WTC11 (cell line): Measurements from ENCODE around the gene PHF12. TPM values are rescaled to one million over a fixed set of nuclear protein-coding genes. Genes with fewer than 3 reads are reported as not detected.

Experiments
- ATAC-seq: fragments of 200-7000 bp; cut with Tn5 transposase; 2 replicates; pipeline ENCODE4 v1.10.0; 2021; ENCODE audit warnings: mild to moderate bottlenecking, moderate library complexity
- CTCF ChIA-PET: fragments of 300-600 bp; sonication (Branson Sonifier 250); formaldehyde crosslinking; loops from one replicate; lab custom pipeline; 2021; ENCODE audit warnings: antibody characterized with exemption; lab: Charles Lee
- POLR2A ChIA-PET: fragments of 350-600 bp; sonication (Branson Sonifier 250); formaldehyde crosslinking; loops from one replicate; lab custom pipeline; 2021; ENCODE audit warnings: antibody characterized with exemption; lab: Charles Lee
- DNase-seq: peaks from one replicate; pipeline ENCODE4 v3.0.0; 2021; ENCODE audit warnings: low spot score
- H3K27ac Mint-ChIP-seq: 2 replicates; pipeline ENCODE4 v1.8.0; 2021; ENCODE audit warnings: mixed read lengths
- H3K27me3 Mint-ChIP-seq: 2 replicates; pipeline ENCODE4 v1.8.0; 2021; ENCODE audit warnings: low read depth, mild to moderate bottlenecking, moderate library complexity, mixed read lengths
- H3K36me3 Mint-ChIP-seq: 2 replicates; pipeline ENCODE4 v1.8.0; 2021; ENCODE audit warnings: mixed read lengths
- H3K4me1 Mint-ChIP-seq: 2 replicates; pipeline ENCODE4 v1.8.0; 2022; ENCODE audit warnings: mixed read lengths
- H3K4me3 Mint-ChIP-seq: 2 replicates; pipeline ENCODE4 v1.8.0; 2021; ENCODE audit warnings: mild to moderate bottlenecking, moderate library complexity, mixed read lengths
- H3K9me3 Mint-ChIP-seq: 2 replicates; pipeline ENCODE4 v1.8.0; 2021; ENCODE audit warnings: mixed read lengths
- CBFB ChIP-seq: sonication (generic); formaldehyde crosslinking; IDR thresholded peaks from 2 replicates; pipeline ENCODE4 v1.8.1; 2022; ENCODE audit warnings: mild to moderate bottlenecking, low read depth, missing genetic modification reagents
- CREM ChIP-seq: sonication (generic); formaldehyde crosslinking; IDR thresholded peaks from 2 replicates; pipeline ENCODE4 v1.8.1; 2022; ENCODE audit warnings: mild to moderate bottlenecking, missing genetic modification reagents, moderate library complexity
- ELF4 ChIP-seq: sonication (generic); formaldehyde crosslinking; IDR thresholded peaks from 2 replicates; pipeline ENCODE4 v1.8.1; 2022; ENCODE audit warnings: low read depth, mild to moderate bottlenecking, moderate library complexity, missing genetic modification reagents
- ESRRA ChIP-seq: sonication (generic); formaldehyde crosslinking; IDR thresholded peaks from 2 replicates; pipeline ENCODE4 v1.8.1; 2022; ENCODE audit warnings: mild to moderate bottlenecking, missing genetic modification reagents, borderline replicate concordance
- ETV6 ChIP-seq: sonication (generic); formaldehyde crosslinking; IDR thresholded peaks from 2 replicates; pipeline ENCODE4 v1.8.1; 2022; ENCODE audit warnings: mild to moderate bottlenecking, missing genetic modification reagents
- GRHL2 ChIP-seq: fragments of 250-450 bp; sonication (Bioruptor Pico); IDR thresholded peaks from 2 replicates; pipeline ENCODE4 v1.8.0; 2022; ENCODE audit warnings: mild to moderate bottlenecking, moderate library complexity; ENCODE audit not compliant: insufficient replicate concordance, severe bottlenecking
- GTF2I ChIP-seq: fragments of 250-450 bp; sonication (Bioruptor Pico); conservative IDR thresholded peaks from 2 replicates; pipeline ENCODE4 v1.4.0; 2021; ENCODE audit warnings: mild to moderate bottlenecking
- JAZF1 ChIP-seq: fragments of 250-450 bp; sonication (Bioruptor Pico); IDR thresholded peaks from 2 replicates; pipeline ENCODE4 v1.9.0; 2021; ENCODE audit warnings: moderate library complexity, mild to moderate bottlenecking, inconsistent platforms
- MAX ChIP-seq: sonication (generic); formaldehyde crosslinking; IDR thresholded peaks from 2 replicates; pipeline ENCODE4 v1.8.0; 2022; ENCODE audit warnings: mild to moderate bottlenecking, missing genetic modification reagents
- NFYB ChIP-seq: sonication (generic); formaldehyde crosslinking; conservative IDR thresholded peaks from 2 replicates; pipeline ENCODE4 v1.8.0; 2022; ENCODE audit warnings: low read depth, missing genetic modification reagents
- NR2C2 ChIP-seq: sonication (generic); formaldehyde crosslinking; IDR thresholded peaks from 2 replicates; pipeline ENCODE4 v1.8.0; 2022; ENCODE audit warnings: mild to moderate bottlenecking, missing genetic modification reagents
- SOX15 ChIP-seq: fragments of 250-450 bp; sonication (Bioruptor Pico); IDR thresholded peaks from 2 replicates; pipeline ENCODE4 v1.9.0; 2021; ENCODE audit warnings: mild to moderate bottlenecking
- TEAD4 ChIP-seq: sonication (generic); formaldehyde crosslinking; IDR thresholded peaks from 2 replicates; pipeline ENCODE4 v1.8.0; 2022; ENCODE audit warnings: mild to moderate bottlenecking, missing genetic modification reagents
- TP53 ChIP-seq: sonication (generic); formaldehyde crosslinking; IDR thresholded peaks from 2 replicates; pipeline ENCODE4 v1.8.1; 2023; ENCODE audit warnings: mild to moderate bottlenecking, missing genetic modification reagents
- ZNF138 ChIP-seq: sonication (generic); formaldehyde crosslinking; conservative IDR thresholded peaks from 2 replicates; pipeline ENCODE4 v1.8.1; 2022; ENCODE audit warnings: mild to moderate bottlenecking, moderate library complexity, missing genetic modification reagents
- ZNF532 ChIP-seq: fragments of 250-450 bp; sonication (Bioruptor Pico); IDR thresholded peaks from 2 replicates; pipeline ENCODE4 v1.9.0; 2021; ENCODE audit warnings: mild to moderate bottlenecking, borderline replicate concordance
- total RNA-seq: library from RNA; stranded (reverse); gene quantifications from 3 replicates; pipeline ENCODE4 v1.2.3, GENCODE V29; 2021
- TF ChIP-seq, protein P1 (sequence below): fragments of 250-450 bp; sonication (Bioruptor Pico); IDR thresholded peaks from 2 replicates; pipeline ENCODE4 v1.9.0; 2021; ENCODE audit warnings: mild to moderate bottlenecking
- TF ChIP-seq, protein P2 (sequence below): sonication (generic); formaldehyde crosslinking; IDR thresholded peaks from 2 replicates; pipeline ENCODE4 v1.8.1; 2023; ENCODE audit warnings: mild to moderate bottlenecking, missing genetic modification reagents
- TF ChIP-seq, protein P3 (sequence below): sonication (generic); formaldehyde crosslinking; IDR thresholded peaks from 2 replicates; pipeline ENCODE4 v1.8.1; 2023; ENCODE audit warnings: mild to moderate bottlenecking, missing genetic modification reagents
- TF ChIP-seq, protein P4 (sequence below): sonication (generic); formaldehyde crosslinking; conservative IDR thresholded peaks from 2 replicates; pipeline ENCODE4 v1.8.1; 2023; ENCODE audit warnings: mild to moderate bottlenecking, low read depth, missing genetic modification reagents, moderate library complexity
- TF ChIP-seq, protein P5 (sequence below): sonication (generic); formaldehyde crosslinking; IDR thresholded peaks from 2 replicates; pipeline ENCODE4 v1.8.0; 2022; ENCODE audit warnings: mild to moderate bottlenecking, missing genetic modification reagents

Gene PHF12
- total RNA-seq, 1 experiment from 2014 or later: 69.8 TPM

- TF ChIP-seq ESRRA (CRISPR knock-in tag) (no peak), SOX15 (CRISPR knock-in tag) (no peak), ZNF138 (CRISPR knock-in tag) (no peak), ETV6 (CRISPR knock-in tag) (no peak), ELF4 (CRISPR knock-in tag) (no peak), MAX (no peak), CBFB (CRISPR knock-in tag) (no peak), TEAD4 (no peak), GTF2I (CRISPR knock-in tag) (no peak), JAZF1 (CRISPR knock-in tag) (no peak)
- TF ChIP-seq, protein P1, sequence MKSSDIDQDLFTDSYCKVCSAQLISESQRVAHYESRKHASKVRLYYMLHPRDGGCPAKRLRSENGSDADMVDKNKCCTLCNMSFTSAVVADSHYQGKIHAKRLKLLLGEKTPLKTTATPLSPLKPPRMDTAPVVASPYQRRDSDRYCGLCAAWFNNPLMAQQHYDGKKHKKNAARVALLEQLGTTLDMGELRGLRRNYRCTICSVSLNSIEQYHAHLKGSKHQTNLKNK (CRISPR knock-in tag): no peak
- TF ChIP-seq, protein P2, sequence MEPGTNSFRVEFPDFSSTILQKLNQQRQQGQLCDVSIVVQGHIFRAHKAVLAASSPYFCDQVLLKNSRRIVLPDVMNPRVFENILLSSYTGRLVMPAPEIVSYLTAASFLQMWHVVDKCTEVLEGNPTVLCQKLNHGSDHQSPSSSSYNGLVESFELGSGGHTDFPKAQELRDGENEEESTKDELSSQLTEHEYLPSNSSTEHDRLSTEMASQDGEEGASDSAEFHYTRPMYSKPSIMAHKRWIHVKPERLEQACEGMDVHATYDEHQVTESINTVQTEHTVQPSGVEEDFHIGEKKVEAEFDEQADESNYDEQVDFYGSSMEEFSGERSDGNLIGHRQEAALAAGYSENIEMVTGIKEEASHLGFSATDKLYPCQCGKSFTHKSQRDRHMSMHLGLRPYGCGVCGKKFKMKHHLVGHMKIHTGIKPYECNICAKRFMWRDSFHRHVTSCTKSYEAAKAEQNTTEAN: no peak
- no peaks in the 10 kb centered on the region for H3K27me3 Mint-ChIP-seq
- CTCF ChIA-PET: interaction anchor here (0.6 to 1.0 kb wide), 4 partner anchors 14 to 160 kb away, joined by 3 to 5 read pairs (median 3); no protein-coding TSS in a partner anchor
- H3K36me3 Mint-ChIP-seq: peaks cover 12% of the 10 kb centered on the region
- no peaks in the 10 kb centered on the region for H3K9me3 Mint-ChIP-seq
- no peak overlapping the region for H3K4me3 Mint-ChIP-seq
- DNase-seq: no peak
- peaks cover 7% of the 10 kb centered on the region for H3K4me1 Mint-ChIP-seq
- POLR2A ChIA-PET: no interaction called here
- ATAC-seq: no peak
- no peak overlapping the region for H3K27ac Mint-ChIP-seq
Observed at GRCh38 chr17:28887871-28888471, 63.3 kb downstream of the PHF12 start.

DNA sequence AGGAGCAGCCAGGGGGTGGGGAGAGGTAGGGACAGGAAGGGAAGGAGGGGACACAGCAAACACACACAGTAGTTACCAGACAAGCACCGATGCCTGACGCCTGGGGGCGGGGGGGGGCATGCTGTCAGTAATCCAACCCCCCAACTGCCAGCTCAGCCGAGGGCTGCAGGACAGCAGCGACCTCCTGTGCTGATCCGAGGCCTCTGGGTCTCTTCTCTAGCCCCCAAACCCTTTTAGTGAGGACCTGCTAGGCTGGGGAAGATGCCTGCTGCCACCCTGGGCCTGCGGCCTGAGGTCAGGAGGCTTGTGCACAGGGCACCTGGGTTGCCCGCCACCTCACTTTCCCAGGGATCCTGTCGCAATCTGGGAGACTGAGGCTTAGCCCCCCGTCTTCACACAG, 65.4 kb downstream of the PHF12 start:
- Mint-ChIP-seq H3K27me3 (no peaks in the 10 kb centered on the region), H3K27ac (no peak overlapping the region), H3K36me3 (peaks cover 21% of the 10 kb centered on the region), H3K4me3 (no peak overlapping the region), H3K9me3 (no peaks in the 10 kb centered on the region), H3K4me1 (peaks cover 7% of the 10 kb centered on the region)
- ChIA-PET CTCF (interaction anchor here (1.0 to 2.1 kb wide), 2 partner anchors 122 to 159 kb away, joined by 4 to 8 read pairs; no protein-coding TSS in a partner anchor), POLR2A (no interaction called here)
- no peak for ATAC-seq
- no peak for DNase-seq
- TF ChIP-seq, protein P2: no peak
- TF ChIP-seq NFYB (CRISPR knock-in tag) (no peak), TP53 (CRISPR knock-in tag) (no peak), CREM (CRISPR knock-in tag) (no peak), ZNF532 (CRISPR knock-in tag) (no peak), GRHL2 (CRISPR knock-in tag) (no peak), NR2C2 (no peak)
- TF ChIP-seq, protein P3, sequence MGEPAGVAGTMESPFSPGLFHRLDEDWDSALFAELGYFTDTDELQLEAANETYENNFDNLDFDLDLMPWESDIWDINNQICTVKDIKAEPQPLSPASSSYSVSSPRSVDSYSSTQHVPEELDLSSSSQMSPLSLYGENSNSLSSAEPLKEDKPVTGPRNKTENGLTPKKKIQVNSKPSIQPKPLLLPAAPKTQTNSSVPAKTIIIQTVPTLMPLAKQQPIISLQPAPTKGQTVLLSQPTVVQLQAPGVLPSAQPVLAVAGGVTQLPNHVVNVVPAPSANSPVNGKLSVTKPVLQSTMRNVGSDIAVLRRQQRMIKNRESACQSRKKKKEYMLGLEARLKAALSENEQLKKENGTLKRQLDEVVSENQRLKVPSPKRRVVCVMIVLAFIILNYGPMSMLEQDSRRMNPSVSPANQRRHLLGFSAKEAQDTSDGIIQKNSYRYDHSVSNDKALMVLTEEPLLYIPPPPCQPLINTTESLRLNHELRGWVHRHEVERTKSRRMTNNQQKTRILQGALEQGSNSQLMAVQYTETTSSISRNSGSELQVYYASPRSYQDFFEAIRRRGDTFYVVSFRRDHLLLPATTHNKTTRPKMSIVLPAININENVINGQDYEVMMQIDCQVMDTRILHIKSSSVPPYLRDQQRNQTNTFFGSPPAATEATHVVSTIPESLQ (CRISPR knock-in tag): no peak
- TF ChIP-seq, protein P4, sequence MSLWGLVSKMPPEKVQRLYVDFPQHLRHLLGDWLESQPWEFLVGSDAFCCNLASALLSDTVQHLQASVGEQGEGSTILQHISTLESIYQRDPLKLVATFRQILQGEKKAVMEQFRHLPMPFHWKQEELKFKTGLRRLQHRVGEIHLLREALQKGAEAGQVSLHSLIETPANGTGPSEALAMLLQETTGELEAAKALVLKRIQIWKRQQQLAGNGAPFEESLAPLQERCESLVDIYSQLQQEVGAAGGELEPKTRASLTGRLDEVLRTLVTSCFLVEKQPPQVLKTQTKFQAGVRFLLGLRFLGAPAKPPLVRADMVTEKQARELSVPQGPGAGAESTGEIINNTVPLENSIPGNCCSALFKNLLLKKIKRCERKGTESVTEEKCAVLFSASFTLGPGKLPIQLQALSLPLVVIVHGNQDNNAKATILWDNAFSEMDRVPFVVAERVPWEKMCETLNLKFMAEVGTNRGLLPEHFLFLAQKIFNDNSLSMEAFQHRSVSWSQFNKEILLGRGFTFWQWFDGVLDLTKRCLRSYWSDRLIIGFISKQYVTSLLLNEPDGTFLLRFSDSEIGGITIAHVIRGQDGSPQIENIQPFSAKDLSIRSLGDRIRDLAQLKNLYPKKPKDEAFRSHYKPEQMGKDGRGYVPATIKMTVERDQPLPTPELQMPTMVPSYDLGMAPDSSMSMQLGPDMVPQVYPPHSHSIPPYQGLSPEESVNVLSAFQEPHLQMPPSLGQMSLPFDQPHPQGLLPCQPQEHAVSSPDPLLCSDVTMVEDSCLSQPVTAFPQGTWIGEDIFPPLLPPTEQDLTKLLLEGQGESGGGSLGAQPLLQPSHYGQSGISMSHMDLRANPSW: no peak
- TF ChIP-seq, protein P5, sequence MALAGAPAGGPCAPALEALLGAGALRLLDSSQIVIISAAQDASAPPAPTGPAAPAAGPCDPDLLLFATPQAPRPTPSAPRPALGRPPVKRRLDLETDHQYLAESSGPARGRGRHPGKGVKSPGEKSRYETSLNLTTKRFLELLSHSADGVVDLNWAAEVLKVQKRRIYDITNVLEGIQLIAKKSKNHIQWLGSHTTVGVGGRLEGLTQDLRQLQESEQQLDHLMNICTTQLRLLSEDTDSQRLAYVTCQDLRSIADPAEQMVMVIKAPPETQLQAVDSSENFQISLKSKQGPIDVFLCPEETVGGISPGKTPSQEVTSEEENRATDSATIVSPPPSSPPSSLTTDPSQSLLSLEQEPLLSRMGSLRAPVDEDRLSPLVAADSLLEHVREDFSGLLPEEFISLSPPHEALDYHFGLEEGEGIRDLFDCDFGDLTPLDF (CRISPR knock-in tag): no peak
